H1 (cell line): ENCODE data around the gene VAPB. TPM values are rescaled to one million over a fixed set of nuclear protein-coding genes. Genes with fewer than 3 reads are reported as not detected.

Experiments used
- SP1 ChIP-seq: IDR thresholded peaks from 2 replicates; pipeline ENCODE4 v1.6.1; 2011; ENCODE audit warnings: low read depth, low read length
- SP2 ChIP-seq: IDR thresholded peaks from 2 replicates; pipeline ENCODE4 v1.6.1; 2012; ENCODE audit warnings: mild to moderate bottlenecking, low read length, inconsistent platforms
- TAF7 ChIP-seq: optimal IDR thresholded peaks from 2 replicates; pipeline ENCODE3; 2011; ENCODE audit warnings: low read depth, mild to moderate bottlenecking, inconsistent platforms, low read length, moderate library complexity, borderline replicate concordance
- polyA plus RNA-seq, 7 experiments: library from polyadenylated mRNA; depleted of rRNA in 3 of 7; stranded (reverse) in 5 of 7; unstranded in 2 of 7; fragments of >200 nt in 5 of 7; fragments of 200-250 nt in 2 of 7; gene quantifications; 1 replicate in 5 of 7; 2 replicates in 1 of 7; 4 replicates in 1 of 7; pipeline versions ENCODE4 v1.2.1 to v1.2.3, GENCODE V29; 2011 to 2013; ENCODE audit warnings: missing spikeins in 2 of 7, mixed read lengths in 2 of 7
- total RNA-seq: library from RNA; stranded (reverse); fragmentation: NEBNext Ultra II Directional; extraction: Animal tissue kit (Norgen Biotek cat#: 25700); gene quantifications from 2 replicates; pipeline ENCODE4 v1.2.1, GENCODE V29; 2021

The VAPB gene
- total and polyA plus RNA-seq, 2 of the 8 experiments (the other 6 are each of a cell fraction or from before 2014, with no cell fraction given), result 24.4 to 62.8 TPM

DNA sequence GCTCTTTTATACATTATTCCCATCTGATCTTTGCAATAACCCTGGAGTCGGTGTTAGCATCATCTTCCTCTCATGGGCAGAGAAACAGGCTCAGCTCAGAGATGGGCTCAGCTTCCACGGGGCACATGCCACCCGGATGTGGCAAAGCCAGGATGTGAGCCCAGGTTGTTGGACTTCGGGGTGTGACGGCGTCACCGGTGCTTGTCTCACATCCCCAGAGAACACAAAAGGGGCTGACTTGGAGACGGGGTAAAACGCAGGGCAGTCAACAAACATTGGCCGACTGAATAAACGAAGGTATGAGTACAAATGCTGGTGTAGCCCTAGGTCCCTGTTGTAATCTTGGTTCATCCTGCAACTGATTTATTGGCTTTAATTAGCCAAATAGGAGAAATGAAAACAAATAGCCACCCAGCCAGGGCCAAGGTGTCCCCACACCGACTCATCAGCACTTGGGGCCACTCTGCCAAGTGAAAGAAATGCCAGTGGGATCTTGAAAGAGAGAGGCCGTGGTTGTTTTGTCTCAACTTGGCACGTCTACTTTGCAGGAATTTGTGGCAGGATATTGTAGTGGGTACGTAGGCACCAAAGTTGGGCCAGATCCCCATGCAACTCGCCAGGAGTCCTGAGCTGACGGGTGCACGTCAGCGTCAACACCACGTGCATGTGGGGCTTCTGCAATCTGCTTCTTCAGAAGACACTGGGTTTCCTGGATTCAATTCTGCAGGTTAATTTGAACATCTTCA lies 83.4 kb downstream of the VAPB start (continued):
- no peak for TF ChIP-seq TAF7
- TF ChIP-seq SP2, result no peak
- no peak for TF ChIP-seq SP1
